SK-N-SH treated with all-trans-retinoic acid at 6 μM for 48 hours (cell line): ENCODE measurements around the gene CLDN5.

Experiments used
- ATAC-seq: fragments of 200-7000 bp; cut with Tn5 transposase; 3 replicates; pipeline ENCODE4 v1.9.1; 2020; ENCODE audit warnings: mild to moderate bottlenecking, moderate library complexity
- ARNTL ChIP-seq: fragments of 450-650 bp; formaldehyde crosslinking; IDR thresholded peaks from 2 replicates; pipeline ENCODE4 v1.5.0; 2020; ENCODE audit warnings: low read depth, mild to moderate bottlenecking, moderate library complexity, borderline replicate concordance
- BACH2 ChIP-seq: fragments of 250-450 bp; sonication (Bioruptor Pico); IDR thresholded peaks from 2 replicates; pipeline ENCODE4 v1.9.0; 2021; ENCODE audit warnings: mild to moderate bottlenecking, borderline replicate concordance
- CREB5 ChIP-seq: fragments of 250-450 bp; sonication (Bioruptor Pico); IDR thresholded peaks from 2 replicates; pipeline ENCODE4 v1.5.1; 2020; ENCODE audit warnings: low read depth, mild to moderate bottlenecking, moderate library complexity
- CSDC2 ChIP-seq: fragments of 250-450 bp; sonication (Bioruptor Pico); IDR thresholded peaks from 2 replicates; pipeline ENCODE4 v1.5.0; 2020; ENCODE audit warnings: mild to moderate bottlenecking, moderate library complexity
- CSRNP3 ChIP-seq: fragments of 250-450 bp; sonication (Bioruptor Pico); IDR thresholded peaks from 2 replicates; pipeline ENCODE4 v1.5.1; 2021; ENCODE audit warnings: mild to moderate bottlenecking, moderate library complexity
- ESRRG ChIP-seq: fragments of 250-450 bp; sonication (Bioruptor Pico); IDR thresholded peaks from 2 replicates; pipeline ENCODE4 v1.6.1; 2021; ENCODE audit warnings: mild to moderate bottlenecking
- GLIS3 ChIP-seq: fragments of 250-450 bp; sonication (Bioruptor Pico); IDR thresholded peaks from 2 replicates; pipeline ENCODE4 v1.5.0; 2020; ENCODE audit warnings: mild to moderate bottlenecking, moderate library complexity
- OSR1 ChIP-seq: fragments of 250-450 bp; sonication (Bioruptor Pico); IDR thresholded peaks from 2 replicates; pipeline ENCODE4 v1.8.0; 2022; ENCODE audit warnings: moderate library complexity, mild to moderate bottlenecking, inconsistent platforms
- PATZ1 ChIP-seq: fragments of 250-450 bp; sonication (Bioruptor Pico); IDR thresholded peaks from 2 replicates; pipeline ENCODE4 v1.8.0; 2020; ENCODE audit warnings: mild to moderate bottlenecking, moderate library complexity, borderline replicate concordance
- POU6F1 ChIP-seq: fragments of 250-450 bp; sonication (Bioruptor Pico); IDR thresholded peaks from 2 replicates; pipeline ENCODE4 v1.8.0; 2021; ENCODE audit warnings: low read depth, mild to moderate bottlenecking, moderate library complexity, borderline replicate concordance
- RARB ChIP-seq: fragments of 250-450 bp; sonication (Bioruptor Pico); IDR thresholded peaks from 2 replicates; pipeline ENCODE4 v1.8.0; 2021; ENCODE audit warnings: mild to moderate bottlenecking, moderate library complexity
- SNAI2 ChIP-seq: fragments of 250-450 bp; sonication (Bioruptor Pico); IDR thresholded peaks from 2 replicates; pipeline ENCODE4 v1.5.0; 2020; ENCODE audit warnings: mild to moderate bottlenecking, moderate library complexity
- TCF4 ChIP-seq: fragments of 250-450 bp; sonication (Bioruptor Pico); IDR thresholded peaks from 2 replicates; pipeline ENCODE4 v1.8.0; 2021; ENCODE audit warnings: mild to moderate bottlenecking, moderate library complexity, borderline replicate concordance
- TOX ChIP-seq: fragments of 250-450 bp; sonication (Bioruptor Pico); IDR thresholded peaks from 2 replicates; pipeline ENCODE4 v1.8.0; 2021; ENCODE audit warnings: mild to moderate bottlenecking, moderate library complexity, borderline replicate concordance
- TSHZ2 ChIP-seq: fragments of 250-450 bp; sonication (Bioruptor Pico); IDR thresholded peaks from 2 replicates; pipeline ENCODE4 v1.5.0; 2020; ENCODE audit warnings: mild to moderate bottlenecking, moderate library complexity
- ZC3H10 ChIP-seq: fragments of 250-450 bp; sonication (Bioruptor Pico); IDR thresholded peaks from 2 replicates; pipeline ENCODE4 v1.5.1; 2021; ENCODE audit warnings: mild to moderate bottlenecking, moderate library complexity
- ZFP3 ChIP-seq: fragments of 250-450 bp; sonication (Bioruptor Pico); IDR thresholded peaks from 2 replicates; pipeline ENCODE4 v1.5.0; 2020; ENCODE audit warnings: mild to moderate bottlenecking, moderate library complexity
- ZFP30 ChIP-seq: fragments of 450-650 bp; formaldehyde crosslinking; IDR thresholded peaks from 2 replicates; pipeline ENCODE4 v1.5.0; 2022; ENCODE audit warnings: mild to moderate bottlenecking, moderate library complexity
- ZNF70 ChIP-seq: fragments of 450-650 bp; formaldehyde crosslinking; IDR thresholded peaks from 2 replicates; pipeline ENCODE4 v1.5.0; 2020; ENCODE audit warnings: mild to moderate bottlenecking, moderate library complexity
- ZNF8 ChIP-seq: fragments of 450-650 bp; formaldehyde crosslinking; IDR thresholded peaks from 2 replicates; pipeline ENCODE4 v1.5.0; 2020; ENCODE audit warnings: mild to moderate bottlenecking, moderate library complexity

CLDN5 gene

GRCh38 chr22:19569276-19569640, 45.0 kb upstream of the CLDN5 start:
- TF ChIP-seq ZFP3 (CRISPR knock-in tag) (no peak), SNAI2 (CRISPR knock-in tag) (no peak), BACH2 (CRISPR knock-in tag) (no peak), POU6F1 (CRISPR knock-in tag) (no peak), ZC3H10 (CRISPR knock-in tag) (no peak), RARB (CRISPR knock-in tag) (no peak), OSR1 (CRISPR knock-in tag) (no peak)
- no peak for ATAC-seq

GRCh38 chr22:19568337-19569275, 44.4 kb upstream of the CLDN5 start:
- peak; percentile 64; the same call in 2 of the 3 replicates for ATAC-seq
- TF ChIP-seq GLIS3 (CRISPR knock-in tag) = no peak
- TF ChIP-seq TSHZ2 = no peak
- TF ChIP-seq ZFP3 (CRISPR knock-in tag) = no peak
- TF ChIP-seq ZNF70 = no peak
- no peak for TF ChIP-seq TOX (CRISPR knock-in tag)
- TF ChIP-seq ESRRG (CRISPR knock-in tag) = no peak
- no peak for TF ChIP-seq CSRNP3 (CRISPR knock-in tag)
- no peak for TF ChIP-seq PATZ1 (CRISPR knock-in tag)
- no peak for TF ChIP-seq RARB (CRISPR knock-in tag)
- TF ChIP-seq BACH2 (CRISPR knock-in tag) = no peak
- no peak for TF ChIP-seq TCF4
- TF ChIP-seq ZFP30 (CRISPR knock-in tag) = no peak
- TF ChIP-seq ARNTL (CRISPR knock-in tag) = no peak
- no peak for TF ChIP-seq CSDC2 (CRISPR knock-in tag)
- TF ChIP-seq CREB5 = no peak
- no peak for TF ChIP-seq OSR1 (CRISPR knock-in tag)
- no peak for TF ChIP-seq ZNF8
- TF ChIP-seq POU6F1 (CRISPR knock-in tag) = no peak
- TF ChIP-seq SNAI2 (CRISPR knock-in tag) = no peak
- TF ChIP-seq, all 23 proteins: peak for 0
